DOHH2 (cell line): ENCODE measurements around the gene TRHDE.

ENCODE experiments used
- CTCF ChIP-seq: fragments of 200-600 bp; sonication (generic); IDR thresholded peaks from one replicate; pipeline ENCODE4 v1.5.1; 2014; ENCODE audit warnings: antibody characterized with exemption, mild to moderate bottlenecking, low read depth, low read length; ENCODE audit not compliant: poor library complexity, severe bottlenecking
- EZH2phosphoT487 ChIP-seq: fragments of 200-600 bp; sonication (generic); IDR thresholded peaks from 2 replicates; pipeline ENCODE4 v1.6.1; 2017; ENCODE audit warnings: borderline replicate concordance, mild to moderate bottlenecking, antibody characterized with exemption, low read length, moderate library complexity, mixed read lengths

- TF ChIP-seq CTCF (no peak), EZH2phosphoT487 (no peak)
These were observed 93.0 kb downstream of the TRHDE start for GRCh38 chr12:72365151-72365550.
